ENCODE results near the gene KRT3. TPM values are rescaled to one million over a fixed set of nuclear protein-coding genes. Genes with fewer than 3 reads are reported as not detected.

Gene KRT3
- total RNA-seq, 1 donor from 2014 or later = not detected

GRCh38 chr12:52820521-52820920, 24.6 kb upstream of the KRT3 start:
- H3K36me3 Mint-ChIP-seq (ENCODE audit: low read depth, unreplicated experiment) = no peaks in the 10 kb centered on the region
- no peaks in the 10 kb centered on the region for H3K4me1 Mint-ChIP-seq (ENCODE audit: unreplicated experiment)
- no peak overlapping the region for H3K4me3 Mint-ChIP-seq (ENCODE audit: unreplicated experiment)
- H3K27me3 Mint-ChIP-seq (ENCODE audit: unreplicated experiment) = peaks cover 4% of the 10 kb centered on the region
- no peak for TF ChIP-seq CTCF (IDR thresholded peaks at IDR 0.05; ENCODE audit: unreplicated experiment)
- H3K27ac Mint-ChIP-seq (ENCODE audit: unreplicated experiment) = no peak overlapping the region
- H3K9me3 Mint-ChIP-seq (ENCODE audit: unreplicated experiment) = no peaks in the 10 kb centered on the region
- DNase-seq (ENCODE audit: low spot score) = no peak

- TF ChIP-seq CTCF (IDR thresholded peaks at IDR 0.05; ENCODE audit: unreplicated experiment) = no peak
- H3K4me3 Mint-ChIP-seq (ENCODE audit: unreplicated experiment) = no peak overlapping the region
- H3K27me3 Mint-ChIP-seq (ENCODE audit: unreplicated experiment) = peaks cover 4% of the 10 kb centered on the region
- H3K9me3 Mint-ChIP-seq (ENCODE audit: unreplicated experiment) = no peaks in the 10 kb centered on the region
- DNase-seq (ENCODE audit: low spot score) = no peak
- H3K4me1 Mint-ChIP-seq (ENCODE audit: unreplicated experiment) = no peaks in the 10 kb centered on the region
- no peaks in the 10 kb centered on the region for H3K36me3 Mint-ChIP-seq (ENCODE audit: low read depth, unreplicated experiment)
- no peak overlapping the region for H3K27ac Mint-ChIP-seq (ENCODE audit: unreplicated experiment)
Measured at GRCh38 chr12:52819731-52820510, 24.0 kb upstream of the KRT3 start.

- Mint-ChIP-seq H3K4me1 (ENCODE audit: unreplicated experiment) (no peaks in the 10 kb centered on the region), H3K4me3 (ENCODE audit: unreplicated experiment) (no peak overlapping the region), H3K27me3 (ENCODE audit: unreplicated experiment) (peaks cover 6% of the 10 kb centered on the region), H3K27ac (ENCODE audit: unreplicated experiment) (no peak overlapping the region), H3K9me3 (ENCODE audit: unreplicated experiment) (no peaks in the 10 kb centered on the region), H3K36me3 (ENCODE audit: low read depth, unreplicated experiment) (no peaks in the 10 kb centered on the region)
- TF ChIP-seq CTCF (IDR thresholded peaks at IDR 0.05; ENCODE audit: unreplicated experiment) = no peak
- DNase-seq (ENCODE audit: low spot score) = no peak
Measured at GRCh38 chr12:52818887-52819420, 23.0 kb upstream of the KRT3 start.

DNA sequence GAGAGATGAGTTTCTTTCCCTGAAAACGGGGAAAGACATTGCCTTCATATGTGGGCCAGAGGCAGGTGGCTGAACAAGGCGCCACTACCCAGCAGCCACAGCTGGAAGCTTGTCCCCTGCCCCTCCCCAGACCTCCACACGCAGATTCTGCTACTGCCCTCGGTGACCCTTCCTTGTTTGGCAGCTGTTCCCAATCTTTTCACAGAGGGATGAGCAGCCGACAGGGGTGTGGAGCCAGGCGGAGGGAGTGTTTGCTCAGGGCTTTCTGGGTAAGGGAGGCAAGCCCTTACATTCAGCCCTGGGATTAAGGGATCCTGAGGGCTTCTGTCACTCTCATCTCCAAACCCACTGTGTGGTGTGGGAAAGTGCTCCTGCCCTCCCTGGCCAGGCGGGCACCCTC, 22.5 kb upstream of the KRT3 start:
- TF ChIP-seq CTCF (IDR thresholded peaks at IDR 0.05; ENCODE audit: unreplicated experiment) = no peak
- H3K36me3 Mint-ChIP-seq (ENCODE audit: low read depth, unreplicated experiment) = no peaks in the 10 kb centered on the region
- H3K27ac Mint-ChIP-seq (ENCODE audit: unreplicated experiment) = no peak overlapping the region
- no peak overlapping the region for H3K4me3 Mint-ChIP-seq (ENCODE audit: unreplicated experiment)
- H3K27me3 Mint-ChIP-seq (ENCODE audit: unreplicated experiment) = peaks cover 6% of the 10 kb centered on the region
- H3K4me1 Mint-ChIP-seq (ENCODE audit: unreplicated experiment) = no peaks in the 10 kb centered on the region
- DNase-seq (ENCODE audit: low spot score) = no peak
- no peaks in the 10 kb centered on the region for H3K9me3 Mint-ChIP-seq (ENCODE audit: unreplicated experiment)

- Mint-ChIP-seq H3K27ac (ENCODE audit: unreplicated experiment) (no peak overlapping the region), H3K4me1 (ENCODE audit: unreplicated experiment) (no peaks in the 10 kb centered on the region), H3K4me3 (ENCODE audit: unreplicated experiment) (no peak overlapping the region), H3K9me3 (ENCODE audit: unreplicated experiment) (no peaks in the 10 kb centered on the region), H3K27me3 (ENCODE audit: unreplicated experiment) (peaks cover 6% of the 10 kb centered on the region), H3K36me3 (ENCODE audit: low read depth, unreplicated experiment) (no peaks in the 10 kb centered on the region)
- no peak for TF ChIP-seq CTCF (IDR thresholded peaks at IDR 0.05; ENCODE audit: unreplicated experiment)
- no peak for DNase-seq (ENCODE audit: low spot score)
Measured at GRCh38 chr12:52817699-52818238, 21.9 kb upstream of the KRT3 start.
